Mucosa of rectum (tissue), 2 donors: ENCODE data around the gene ZHX3.
A peak's percentile ranks its signal among the peaks of the same experiment; 100 is the strongest.

Experiments used
- H3K27ac ChIP-seq, 2 donors: one replicate each; pipeline ENCODE4 v1.7.0; 2013; ENCODE audit warnings: inconsistent platforms in 2 of 2, low read depth in 2 of 2, low read length in 2 of 2
- H3K27me3 ChIP-seq, 2 donors: one replicate each; pipeline ENCODE4 v1.7.0; 2013; ENCODE audit warnings: low read length in 2 of 2; ENCODE audit not compliant: control insufficient read depth in 2 of 2, insufficient read depth in 2 of 2
- H3K36me3 ChIP-seq, 2 donors: one replicate each; pipeline ENCODE4 v1.7.0; 2013; ENCODE audit warnings: low read length in 2 of 2; ENCODE audit not compliant: control insufficient read depth in 2 of 2, insufficient read depth in 2 of 2
- H3K4me1 ChIP-seq, 2 donors: one replicate each; pipeline ENCODE4 v1.7.0; 2013; ENCODE audit warnings: low read length in 2 of 2, mild to moderate bottlenecking in 1 of 2; ENCODE audit not compliant: control insufficient read depth in 2 of 2, insufficient read depth in 2 of 2
- H3K4me3 ChIP-seq, 2 donors: one replicate each; pipeline ENCODE4 v1.7.0; 2013; ENCODE audit warnings: low read length in 2 of 2
- H3K9ac ChIP-seq, 2 donors: one replicate each; pipeline ENCODE4 v1.7.0; 2013; ENCODE audit warnings: low read length in 2 of 2, low read depth in 1 of 2, mild to moderate bottlenecking in 1 of 2
- H3K9me3 ChIP-seq, 2 donors: one replicate each; pipeline ENCODE4 v1.7.0; 2013; ENCODE audit warnings: low read length in 2 of 2; ENCODE audit not compliant: control insufficient read depth in 2 of 2
- donor health status: healthy.
- donor health status: Normal muscosa, but diverticular disease.

The ZHX3 gene

GRCh38 chr20:41317546-41318270 is at the start of gene ZHX3:
TSS of gene ZHX3 (minus strand) at chr20:41317731. CDS start at chr20:41204916, 112,815 bp downstream.
- peaks cover 14 to 22% of the 10 kb centered on the region in 2 donors for H3K4me1 ChIP-seq
- peak within 1 kb of the TSS; percentile 79 to 80 for H3K27ac ChIP-seq

GRCh38 chr20:41367393-41367695 is 49.8 kb upstream of the ZHX3 start:
- Histone ChIP-seq H3K27ac (no peak overlapping the region), H3K9me3 (peaks cover 0 to 2% of the 10 kb centered on the region in 2 donors), H3K4me1 (peaks cover 0 to 5% of the 10 kb centered on the region in 2 donors), H3K4me3 (no peak overlapping the region), H3K9ac (no peak overlapping the region), H3K36me3 (no peaks in the 10 kb centered on the region), H3K27me3 (peaks cover 19 to 32% of the 10 kb centered on the region in 2 donors)

More at GRCh38 chr20:41317546-41318270, at the start of gene ZHX3:
- Histone ChIP-seq H3K9me3 (no peaks in the 10 kb centered on the region), H3K27me3 (no peaks in the 10 kb centered on the region), H3K36me3 (no peaks in the 10 kb centered on the region), H3K9ac (peak within 1 kb of the TSS; percentile 76 to 77), H3K4me3 (peak within 1 kb of the TSS; percentile 78 to 81)

GRCh38 chr20:41366546-41367392 is 49.2 kb upstream of the ZHX3 start, which contains the start of gene EMILIN3:
TSS of gene EMILIN3 (minus strand) at chr20:41366818. CDS start at chr20:41366634, 184 bp downstream.
- H3K4me3 ChIP-seq: no peak within 1 kb of the TSS
- peaks cover 19 to 32% of the 10 kb centered on the region in 2 donors for H3K27me3 ChIP-seq
- peaks cover 0 to 2% of the 10 kb centered on the region in 2 donors for H3K9me3 ChIP-seq
- no peak within 1 kb of the TSS for H3K27ac ChIP-seq
- H3K4me1 ChIP-seq: peaks cover 0 to 5% of the 10 kb centered on the region in 2 donors
- no peak within 1 kb of the TSS for H3K9ac ChIP-seq
- H3K36me3 ChIP-seq: no peaks in the 10 kb centered on the region

GRCh38 chr20:41365777-41366545 is 48.4 kb upstream of the ZHX3 start:
- no peak overlapping the region for H3K9ac ChIP-seq
- peaks cover 19 to 32% of the 10 kb centered on the region in 2 donors for H3K27me3 ChIP-seq
- H3K4me1 ChIP-seq: peaks cover 0 to 5% of the 10 kb centered on the region in 2 donors
- no peaks in the 10 kb centered on the region for H3K36me3 ChIP-seq
- H3K4me3 ChIP-seq: no peak overlapping the region
- no peak overlapping the region for H3K27ac ChIP-seq
- H3K9me3 ChIP-seq: peaks cover 0 to 2% of the 10 kb centered on the region in 2 donors

GRCh38 chr20:41364967-41365765 is 47.6 kb upstream of the ZHX3 start:
- no peak overlapping the region for H3K9ac ChIP-seq
- peaks cover 19 to 32% of the 10 kb centered on the region in 2 donors for H3K27me3 ChIP-seq
- peaks cover 0 to 5% of the 10 kb centered on the region in 2 donors for H3K4me1 ChIP-seq
- H3K27ac ChIP-seq: no peak overlapping the region
- peaks cover 0 to under 1% of the 10 kb centered on the region in 2 donors for H3K9me3 ChIP-seq
- no peaks in the 10 kb centered on the region for H3K36me3 ChIP-seq
- H3K4me3 ChIP-seq: no peak overlapping the region

- H3K4me3 ChIP-seq: no peak overlapping the region
- H3K9me3 ChIP-seq: no peaks in the 10 kb centered on the region
- H3K9ac ChIP-seq: no peak overlapping the region
- H3K4me1 ChIP-seq: peaks cover 0 to 5% of the 10 kb centered on the region in 2 donors
- no peaks in the 10 kb centered on the region for H3K36me3 ChIP-seq
- no peak overlapping the region for H3K27ac ChIP-seq
- peaks cover 19 to 32% of the 10 kb centered on the region in 2 donors for H3K27me3 ChIP-seq
Observed at GRCh38 chr20:41364236-41364855, 46.8 kb upstream of the ZHX3 start.

- Histone ChIP-seq H3K9me3 (no peaks in the 10 kb centered on the region), H3K4me3 (no peak overlapping the region), H3K27ac (no peak overlapping the region), H3K9ac (no peak overlapping the region), H3K36me3 (peaks cover 0 to under 1% of the 10 kb centered on the region in 2 donors), H3K4me1 (peaks cover 0 to 5% of the 10 kb centered on the region in 2 donors), H3K27me3 (peaks cover 19 to 30% of the 10 kb centered on the region in 2 donors)
Observed at GRCh38 chr20:41363601-41364000, 46.1 kb upstream of the ZHX3 start.

DNA sequence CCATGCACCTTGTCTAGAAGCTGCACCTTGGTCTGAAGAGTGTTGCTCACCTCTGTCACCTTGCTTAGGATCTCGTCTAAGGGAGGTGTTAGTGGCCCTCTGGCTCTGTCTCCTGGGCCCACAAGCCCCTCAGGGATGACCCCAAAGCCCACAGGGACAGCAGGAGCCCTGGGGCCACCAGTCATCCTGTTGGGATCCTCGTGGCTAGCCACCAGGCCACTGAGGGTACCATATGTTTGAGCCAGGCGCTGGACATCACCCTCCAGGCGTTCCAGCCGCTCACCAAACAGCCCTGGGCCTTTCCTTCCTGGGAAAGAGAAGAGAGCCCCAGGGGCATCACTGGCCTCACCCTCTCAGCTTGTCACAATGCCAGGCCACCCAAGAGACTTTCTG is 45.2 kb upstream of the ZHX3 start:
- Histone ChIP-seq H3K27me3 (peaks cover 15 to 26% of the 10 kb centered on the region in 2 donors), H3K4me1 (peaks cover 0 to 5% of the 10 kb centered on the region in 2 donors), H3K9ac (no peak overlapping the region), H3K36me3 (peaks cover 3 to 8% of the 10 kb centered on the region in 2 donors), H3K4me3 (no peak overlapping the region), H3K27ac (no peak overlapping the region), H3K9me3 (no peaks in the 10 kb centered on the region)
